ENCODE measurements around the gene ARHGAP26. TPM values are rescaled to one million over a fixed set of nuclear protein-coding genes. Genes with fewer than 3 reads are reported as not detected.
A peak's percentile ranks its signal among the peaks of the same experiment; 100 is the strongest.

Gene ARHGAP26
- total RNA-seq, 1 donor = 7.6 TPM

DNA sequence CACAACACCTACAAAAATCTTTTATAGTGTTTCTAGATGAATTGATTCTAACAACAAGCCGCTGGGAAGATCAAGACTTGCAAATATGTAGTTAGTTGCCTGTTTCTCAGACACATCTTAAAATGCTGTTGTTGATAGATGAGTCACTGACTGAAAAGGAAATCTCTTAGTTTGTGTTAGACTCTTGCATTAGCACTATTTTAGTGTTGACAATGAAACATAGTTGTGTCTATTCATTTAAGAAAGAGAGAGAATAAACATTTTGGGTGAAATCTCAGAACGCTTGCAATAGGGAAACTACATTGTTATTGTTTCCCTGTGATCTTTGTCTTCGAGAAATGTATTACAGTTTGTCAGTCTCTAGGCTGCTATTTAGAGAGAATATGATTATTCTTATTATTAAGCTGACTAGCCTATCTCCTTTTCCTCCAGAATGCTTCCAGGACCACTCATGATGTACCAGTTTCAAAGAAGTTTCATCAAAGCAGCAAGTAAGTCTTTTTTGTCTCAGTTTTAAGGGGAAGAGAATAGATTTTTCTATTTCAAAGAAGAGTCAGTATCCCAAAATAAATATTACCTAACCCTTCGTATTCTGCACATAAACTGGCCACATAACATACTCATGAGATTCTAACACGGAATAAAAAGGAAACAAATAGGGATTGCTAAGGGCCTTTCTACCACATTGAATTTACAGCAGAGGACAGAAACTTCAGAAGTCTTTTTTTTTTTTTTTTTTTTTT, 285.6 kb downstream of the ARHGAP26 start:
- no peak for DNase-seq (ENCODE audit: insufficient read length, low spot score, missing footprints)
- no peaks in the 10 kb centered on the region for H4K20me1 ChIP-seq (ENCODE audit: insufficient read depth, low read length)
- H3K9me3 ChIP-seq (ENCODE audit: low read depth, low read length) = no peaks in the 10 kb centered on the region
- no peak overlapping the region for H3K4me3 ChIP-seq (ENCODE audit: insufficient read depth, low read length)
- no peaks in the 10 kb centered on the region for H3K36me3 ChIP-seq (ENCODE audit: insufficient read depth, low read length)
- H3K4me2 ChIP-seq (ENCODE audit: insufficient read depth, low read length) = peak overlapping the region; percentile 77
- TF ChIP-seq, protein P1, sequence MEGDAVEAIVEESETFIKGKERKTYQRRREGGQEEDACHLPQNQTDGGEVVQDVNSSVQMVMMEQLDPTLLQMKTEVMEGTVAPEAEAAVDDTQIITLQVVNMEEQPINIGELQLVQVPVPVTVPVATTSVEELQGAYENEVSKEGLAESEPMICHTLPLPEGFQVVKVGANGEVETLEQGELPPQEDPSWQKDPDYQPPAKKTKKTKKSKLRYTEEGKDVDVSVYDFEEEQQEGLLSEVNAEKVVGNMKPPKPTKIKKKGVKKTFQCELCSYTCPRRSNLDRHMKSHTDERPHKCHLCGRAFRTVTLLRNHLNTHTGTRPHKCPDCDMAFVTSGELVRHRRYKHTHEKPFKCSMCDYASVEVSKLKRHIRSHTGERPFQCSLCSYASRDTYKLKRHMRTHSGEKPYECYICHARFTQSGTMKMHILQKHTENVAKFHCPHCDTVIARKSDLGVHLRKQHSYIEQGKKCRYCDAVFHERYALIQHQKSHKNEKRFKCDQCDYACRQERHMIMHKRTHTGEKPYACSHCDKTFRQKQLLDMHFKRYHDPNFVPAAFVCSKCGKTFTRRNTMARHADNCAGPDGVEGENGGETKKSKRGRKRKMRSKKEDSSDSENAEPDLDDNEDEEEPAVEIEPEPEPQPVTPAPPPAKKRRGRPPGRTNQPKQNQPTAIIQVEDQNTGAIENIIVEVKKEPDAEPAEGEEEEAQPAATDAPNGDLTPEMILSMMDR (IDR thresholded peaks at IDR 0.05; ENCODE audit: extremely low read depth, low read depth, low read length) = no peak
- peak overlapping the region; percentile 67 for H3K27ac ChIP-seq (ENCODE audit: low read depth, low read length)
- H3K79me2 ChIP-seq (ENCODE audit: insufficient read depth, low read length) = no peaks in the 10 kb centered on the region
- no peaks in the 10 kb centered on the region for H3K27me3 ChIP-seq (ENCODE audit: insufficient read depth, low read length)
- H2AFZ ChIP-seq (ENCODE audit: low read length) = no peak overlapping the region
- peaks cover 64% of the 10 kb centered on the region for H3K4me1 ChIP-seq (ENCODE audit: insufficient read depth, low read length)

DNA sequence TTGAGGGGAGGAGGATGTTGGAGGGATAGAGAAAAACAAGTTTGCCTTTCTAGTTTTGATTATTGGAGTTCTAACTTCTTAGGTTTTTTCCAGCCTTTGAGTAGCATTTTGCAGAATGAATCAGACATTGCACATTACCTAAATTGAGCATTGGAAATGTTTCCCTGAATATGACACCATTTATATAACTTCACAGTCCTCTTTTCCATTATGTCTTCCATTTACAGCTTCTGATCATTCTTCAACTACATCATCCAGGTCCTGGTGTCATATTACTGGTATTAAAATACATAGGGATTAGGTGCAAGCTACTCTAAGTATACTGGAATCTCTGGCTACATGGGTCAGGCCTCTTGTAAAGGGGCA, 286.1 kb downstream of the ARHGAP26 start:
- Histone ChIP-seq H2AFZ (ENCODE audit: low read length) (no peak overlapping the region), H3K79me2 (ENCODE audit: insufficient read depth, low read length) (no peaks in the 10 kb centered on the region), H3K36me3 (ENCODE audit: insufficient read depth, low read length) (no peaks in the 10 kb centered on the region), H3K9me3 (ENCODE audit: low read depth, low read length) (no peaks in the 10 kb centered on the region), H3K4me3 (ENCODE audit: insufficient read depth, low read length) (no peak overlapping the region), H3K27ac (ENCODE audit: low read depth, low read length) (peak overlapping the region; percentile 67), H4K20me1 (ENCODE audit: insufficient read depth, low read length) (no peaks in the 10 kb centered on the region), H3K27me3 (ENCODE audit: insufficient read depth, low read length) (no peaks in the 10 kb centered on the region), H3K4me1 (ENCODE audit: insufficient read depth, low read length) (peaks cover 65% of the 10 kb centered on the region), H3K4me2 (ENCODE audit: insufficient read depth, low read length) (no peak overlapping the region)
- no peak for DNase-seq (ENCODE audit: insufficient read length, low spot score, missing footprints)
- TF ChIP-seq, protein P1 (IDR thresholded peaks at IDR 0.05; ENCODE audit: extremely low read depth, low read depth, low read length) = no peak

DNA sequence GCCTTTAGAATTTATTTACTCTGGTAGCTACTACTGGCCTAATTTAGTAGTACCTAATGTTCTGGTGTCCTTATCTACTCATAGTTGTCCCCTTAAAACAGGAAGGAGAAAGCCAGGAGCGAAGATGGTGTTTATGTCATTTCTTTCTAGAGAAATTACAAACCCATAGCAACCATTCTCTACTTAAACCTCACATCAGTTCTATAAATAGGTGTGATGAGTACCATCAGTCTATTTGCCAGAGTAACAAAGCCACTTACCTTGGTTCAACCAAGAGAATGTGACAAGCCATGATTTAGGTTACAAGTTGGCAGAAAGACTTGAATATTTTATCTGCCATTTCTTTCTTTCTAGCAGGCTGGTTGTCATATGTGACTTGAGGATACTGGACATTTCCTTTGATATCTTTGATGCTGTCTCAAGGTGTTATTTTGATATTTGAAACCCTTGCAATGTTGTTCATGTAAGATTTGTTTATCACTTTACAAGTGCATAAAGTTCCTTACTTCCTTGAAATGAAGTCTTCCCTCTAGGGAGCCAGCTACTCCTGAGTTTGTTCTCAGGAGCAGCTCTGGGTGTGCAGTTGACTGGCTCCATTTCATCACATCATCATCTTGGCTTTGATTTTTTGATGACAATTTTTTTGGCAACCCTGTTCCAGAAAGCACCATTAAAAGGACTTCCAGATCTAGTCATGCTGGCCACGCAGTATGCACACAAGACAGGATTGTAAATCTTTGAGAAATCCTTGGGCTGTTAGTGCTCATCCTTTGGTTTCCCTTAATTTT, 286.8 kb downstream of the ARHGAP26 start:
- H3K4me2 ChIP-seq (ENCODE audit: insufficient read depth, low read length) = no peak overlapping the region
- H4K20me1 ChIP-seq (ENCODE audit: insufficient read depth, low read length) = no peaks in the 10 kb centered on the region
- H3K79me2 ChIP-seq (ENCODE audit: insufficient read depth, low read length) = no peaks in the 10 kb centered on the region
- TF ChIP-seq, protein P1 (IDR thresholded peaks at IDR 0.05; ENCODE audit: extremely low read depth, low read depth, low read length) = no peak
- peak overlapping the region; percentile 67 for H3K27ac ChIP-seq (ENCODE audit: low read depth, low read length)
- no peaks in the 10 kb centered on the region for H3K36me3 ChIP-seq (ENCODE audit: insufficient read depth, low read length)
- no peak for DNase-seq (ENCODE audit: insufficient read length, low spot score, missing footprints)
- no peak overlapping the region for H2AFZ ChIP-seq (ENCODE audit: low read length)
- H3K4me3 ChIP-seq (ENCODE audit: insufficient read depth, low read length) = no peak overlapping the region
- H3K4me1 ChIP-seq (ENCODE audit: insufficient read depth, low read length) = peaks cover 65% of the 10 kb centered on the region
- no peaks in the 10 kb centered on the region for H3K27me3 ChIP-seq (ENCODE audit: insufficient read depth, low read length)
- no peaks in the 10 kb centered on the region for H3K9me3 ChIP-seq (ENCODE audit: low read depth, low read length)

DNA sequence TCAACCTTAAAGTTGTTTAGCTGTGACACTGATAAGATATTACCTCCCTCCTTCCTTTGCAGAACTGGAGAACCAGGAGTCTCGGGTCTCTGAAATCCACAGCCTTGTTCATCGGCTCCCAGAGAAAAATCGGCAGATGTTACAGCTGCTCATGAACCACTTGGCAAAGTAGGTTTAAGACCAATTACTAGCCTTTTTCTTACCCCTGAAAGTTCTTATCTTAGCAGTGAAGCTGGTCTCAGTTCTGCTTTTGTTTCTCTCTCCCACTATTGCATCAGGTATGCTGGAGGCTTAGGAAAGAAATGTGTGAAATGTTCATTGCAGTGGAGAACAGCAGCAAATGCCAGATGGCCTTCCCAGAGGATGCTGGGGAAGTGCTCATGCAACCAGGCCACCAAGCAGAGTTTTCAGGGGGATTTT, 287.4 kb downstream of the ARHGAP26 start:
- H3K27ac ChIP-seq (ENCODE audit: low read depth, low read length) = no peak overlapping the region
- H3K36me3 ChIP-seq (ENCODE audit: insufficient read depth, low read length) = no peaks in the 10 kb centered on the region
- TF ChIP-seq, protein P1 (IDR thresholded peaks at IDR 0.05; ENCODE audit: extremely low read depth, low read depth, low read length) = no peak
- no peaks in the 10 kb centered on the region for H4K20me1 ChIP-seq (ENCODE audit: insufficient read depth, low read length)
- no peaks in the 10 kb centered on the region for H3K9me3 ChIP-seq (ENCODE audit: low read depth, low read length)
- no peak overlapping the region for H3K4me2 ChIP-seq (ENCODE audit: insufficient read depth, low read length)
- no peak for DNase-seq (ENCODE audit: insufficient read length, low spot score, missing footprints)
- no peaks in the 10 kb centered on the region for H3K27me3 ChIP-seq (ENCODE audit: insufficient read depth, low read length)
- H3K4me1 ChIP-seq (ENCODE audit: insufficient read depth, low read length) = peaks cover 71% of the 10 kb centered on the region
- no peak overlapping the region for H3K4me3 ChIP-seq (ENCODE audit: insufficient read depth, low read length)
- no peaks in the 10 kb centered on the region for H3K79me2 ChIP-seq (ENCODE audit: insufficient read depth, low read length)
- H2AFZ ChIP-seq (ENCODE audit: low read length) = no peak overlapping the region
